Urinary bladder (tissue), 4 donors: ENCODE data around the gene MBD3L2. TPM values are rescaled to one million over a fixed set of nuclear protein-coding genes. Genes with fewer than 3 reads are reported as not detected.

Experiments used
- DNase-seq: peaks from one replicate; pipeline ENCODE4 v3.0.0-alpha.2; 2015; ENCODE audit errors: extremely low spot score
- H3K27ac ChIP-seq: one replicate; pipeline ENCODE4 v1.5.1; 2013; ENCODE audit warnings: low read depth, mild to moderate bottlenecking, moderate library complexity
- H3K36me3 ChIP-seq: one replicate; pipeline ENCODE4 v1.6.1; 2013; ENCODE audit warnings: mild to moderate bottlenecking, moderate library complexity; ENCODE audit not compliant: insufficient read depth
- H3K4me1 ChIP-seq: one replicate; pipeline ENCODE4 v1.6.1; 2013; ENCODE audit warnings: mild to moderate bottlenecking, moderate library complexity; ENCODE audit not compliant: insufficient read depth
- H3K4me3 ChIP-seq: one replicate; pipeline ENCODE4 v1.5.1; 2013; ENCODE audit warnings: low read depth, low read length
- WGBS: extraction: QIAGEN DNeasy Blood & Tissue Kit; methylation state at CpG from one replicate; pipeline ENCODE4 v1.1.7; 2013; 5-methylcytosine and 5-hydroxymethylcytosine counted together
- polyA plus RNA-seq: library from polyadenylated mRNA; stranded (reverse); fragments of 200-250 nt; gene quantifications from one replicate; pipeline ENCODE4 v1.2.3, GENCODE V29; 2013
- total RNA-seq: library from RNA; depleted of rRNA; stranded (reverse); fragments of >200 nt; gene quantifications from one replicate; pipeline ENCODE4 v1.2.3, GENCODE V29; 2014
- donor health status: healthy with polysubstance abuse.
- donor health status: healthy.

Gene MBD3L2
- total and polyA plus RNA-seq, 2 donors, result not detected

DNA sequence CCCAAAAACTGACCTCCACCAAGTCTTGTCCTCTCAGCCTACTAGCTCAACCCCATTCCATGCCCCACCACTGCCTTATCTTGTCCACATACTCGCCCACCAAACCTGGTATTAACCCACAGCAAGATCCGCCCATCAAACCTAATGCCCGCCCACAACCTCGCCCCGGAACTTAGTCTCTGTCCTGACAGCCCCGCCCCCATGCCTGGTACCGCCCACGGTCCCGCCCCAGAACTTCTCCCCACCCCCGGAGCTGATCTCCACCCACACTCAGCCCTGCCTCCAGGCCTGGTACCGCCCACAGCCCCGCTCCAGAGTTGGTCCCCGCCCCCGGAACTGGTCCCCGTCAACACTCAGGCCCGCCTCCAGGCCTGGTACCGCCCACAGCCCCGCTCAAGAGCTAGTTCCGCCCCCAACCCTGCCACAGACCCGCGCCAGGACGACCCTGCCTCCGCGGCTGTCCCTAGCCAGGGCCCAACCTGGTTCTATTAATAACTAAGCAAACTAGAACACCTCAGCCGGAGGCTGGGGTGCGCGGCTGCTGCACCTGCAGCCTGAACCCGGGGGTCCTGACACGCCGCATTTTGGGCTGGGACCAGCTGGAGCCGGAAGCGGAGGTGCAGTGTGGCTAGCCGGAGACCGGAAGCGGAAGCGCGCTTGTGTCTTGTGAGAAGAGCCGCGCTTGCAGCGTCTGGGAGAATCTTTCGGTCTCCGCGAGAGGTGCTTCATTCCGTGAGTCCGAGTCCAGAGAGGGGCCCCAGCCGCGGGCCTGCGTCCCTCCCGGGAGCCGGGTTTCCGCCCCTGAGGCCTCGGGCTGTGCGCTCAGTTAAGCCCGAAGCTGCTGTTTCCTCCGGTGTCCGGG, 20.2 kb downstream of the MBD3L2 start, which contains the start of gene ZNF557:
ZNF557 (plus strand) TSS at position 662 of the 862 bp plus-strand sequence. CDS start 5,372 bp downstream, outside the sequence.
- Histone ChIP-seq H3K4me3 (peak within 1 kb of the TSS; percentile 97), H3K36me3 (peaks cover 12% of the 10 kb centered on the region), H3K27ac (peak within 1 kb of the TSS; percentile 15), H3K4me1 (no peaks in the 10 kb centered on the region)
- DNase-seq, result peak; percentile 92
- under 1% methylated on average over 56 of the region's 56 CpGs for WGBS

DNA sequence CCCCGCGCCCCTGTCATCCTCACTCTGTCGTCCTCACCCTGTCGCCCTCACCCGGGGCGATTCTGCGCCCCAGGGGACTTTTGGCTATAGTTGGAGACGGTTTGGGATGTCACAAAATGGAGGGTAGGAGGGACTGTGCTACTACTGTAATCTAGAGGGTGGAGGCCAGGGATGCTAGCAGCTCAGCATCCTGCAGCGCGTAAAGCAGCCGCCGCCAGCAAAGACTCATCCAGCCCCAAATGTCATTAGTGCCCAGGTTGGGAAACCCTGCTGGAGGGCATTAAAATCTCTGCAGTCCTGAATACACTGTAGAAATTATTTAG, 20.7 kb downstream of the MBD3L2 start:
- no peak for DNase-seq
- H3K4me1 ChIP-seq, result no peaks in the 10 kb centered on the region
- peak overlapping the region; percentile 15 for H3K27ac ChIP-seq
- H3K4me3 ChIP-seq, result peak overlapping the region; percentile 97
- H3K36me3 ChIP-seq, result peaks cover 16% of the 10 kb centered on the region
- under 1% methylated on average over 12 of the region's 12 CpGs for WGBS

DNA sequence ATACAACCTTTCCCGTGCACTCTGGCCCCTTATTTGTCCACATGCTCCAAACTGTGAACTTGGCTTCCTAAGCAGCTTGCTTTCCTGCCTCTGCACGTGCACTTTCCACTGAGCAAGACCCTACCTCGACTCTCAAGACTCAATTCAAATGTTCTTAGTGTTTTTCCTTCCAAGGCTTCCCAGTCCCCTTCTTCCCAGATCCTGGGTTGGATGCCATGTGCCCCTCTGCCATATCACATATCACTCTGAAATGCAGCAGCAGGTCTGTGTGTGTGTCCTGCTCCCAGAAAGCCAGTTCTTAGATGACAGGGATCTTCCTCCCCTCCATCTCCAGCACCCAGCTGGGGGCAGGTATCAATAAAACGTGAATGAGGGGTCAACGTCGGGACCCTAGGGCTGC, 23.4 kb downstream of the MBD3L2 start:
- Histone ChIP-seq H3K36me3 (peaks cover 35% of the 10 kb centered on the region), H3K4me1 (no peaks in the 10 kb centered on the region), H3K4me3 (no peak overlapping the region), H3K27ac (no peak overlapping the region)
- 93% methylated on average over 6 of the region's 6 CpGs for WGBS
- DNase-seq, result no peak

DNA sequence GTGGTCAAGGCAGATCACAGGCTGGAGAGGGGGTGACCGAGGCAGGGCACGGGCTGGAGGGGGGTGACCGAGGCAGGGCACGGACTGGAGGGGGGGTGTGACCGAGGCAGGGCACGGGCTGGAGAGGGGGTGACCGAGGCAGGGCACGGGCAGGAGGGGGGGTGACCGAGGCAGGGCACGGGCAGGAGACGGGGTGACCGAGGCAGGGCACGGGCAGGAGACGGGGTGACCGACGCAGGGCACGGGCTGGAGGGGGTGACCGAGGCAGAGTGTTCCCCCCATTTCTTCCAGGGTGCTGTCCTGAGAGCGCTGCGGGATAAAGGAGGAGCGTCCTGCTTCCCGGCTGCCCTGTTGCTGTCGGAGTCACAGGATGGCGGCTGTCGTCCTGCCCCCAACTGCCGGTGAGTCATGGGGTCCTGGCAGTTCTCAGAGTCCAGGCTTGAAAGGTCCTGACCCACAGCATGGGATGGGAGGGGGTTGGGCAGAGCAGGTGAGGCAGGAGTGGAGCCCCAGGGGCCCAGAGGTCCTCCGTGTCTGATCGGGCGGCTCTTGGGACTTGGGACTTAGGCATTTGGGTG, 25.7 kb downstream of the MBD3L2 start:
- Histone ChIP-seq H3K36me3 (peaks cover 43% of the 10 kb centered on the region), H3K4me3 (no peak overlapping the region), H3K4me1 (no peaks in the 10 kb centered on the region), H3K27ac (no peak overlapping the region)
- 98% methylated on average over 29 of the region's 29 CpGs for WGBS
- no peak for DNase-seq

DNA sequence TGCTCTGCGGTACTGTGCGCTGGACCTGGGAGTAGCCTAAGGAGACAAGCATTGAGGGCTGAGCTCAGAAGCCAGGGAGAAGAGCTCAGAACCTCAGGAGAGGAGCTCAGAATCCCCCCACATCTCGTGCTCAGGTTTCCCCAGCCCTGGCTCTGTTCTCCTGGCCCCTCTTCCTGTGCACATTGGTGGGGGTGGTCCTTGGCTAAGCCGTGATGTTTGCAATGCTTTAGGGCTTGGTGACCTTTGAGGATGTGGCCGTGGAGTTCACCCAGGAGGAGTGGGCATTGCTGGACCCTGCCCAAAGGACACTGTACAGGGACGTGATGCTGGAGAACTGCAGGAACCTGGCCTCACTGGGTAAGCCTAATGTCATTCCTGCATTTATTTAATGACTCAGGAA, 27.0 kb downstream of the MBD3L2 start:
- whole genome bisulfite sequencing, result 97% methylated on average over 6 of the region's 6 CpGs
- Histone ChIP-seq H3K4me3 (no peak overlapping the region), H3K27ac (no peak overlapping the region), H3K4me1 (no peaks in the 10 kb centered on the region), H3K36me3 (peaks cover 52% of the 10 kb centered on the region)
- DNase-seq, result no peak

DNA sequence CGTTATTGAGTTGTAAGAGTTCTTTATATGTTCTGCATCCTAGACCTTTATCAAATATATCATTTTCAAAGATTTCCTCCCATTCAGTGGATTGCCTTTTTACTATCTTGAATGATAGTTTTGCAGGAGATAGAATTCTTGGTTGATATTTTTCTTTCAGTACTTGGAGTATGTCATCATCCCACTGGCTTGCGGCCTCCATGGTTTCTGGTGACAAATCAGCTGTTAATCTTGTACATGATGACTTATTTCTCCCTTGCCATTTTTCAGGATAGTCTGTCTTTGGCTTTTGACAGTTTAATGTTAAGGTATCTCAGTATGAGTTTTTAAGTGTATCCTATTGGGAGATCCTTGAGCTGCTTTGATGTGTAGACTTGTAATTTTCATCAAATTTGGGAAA, 28.9 kb downstream of the MBD3L2 start:
- no peak for DNase-seq
- no peak overlapping the region for H3K4me3 ChIP-seq
- no peaks in the 10 kb centered on the region for H3K4me1 ChIP-seq
- no peak overlapping the region for H3K27ac ChIP-seq
- H3K36me3 ChIP-seq, result peaks cover 55% of the 10 kb centered on the region
- WGBS, result 97% methylated on average over 2 of the region's 2 CpGs

DNA sequence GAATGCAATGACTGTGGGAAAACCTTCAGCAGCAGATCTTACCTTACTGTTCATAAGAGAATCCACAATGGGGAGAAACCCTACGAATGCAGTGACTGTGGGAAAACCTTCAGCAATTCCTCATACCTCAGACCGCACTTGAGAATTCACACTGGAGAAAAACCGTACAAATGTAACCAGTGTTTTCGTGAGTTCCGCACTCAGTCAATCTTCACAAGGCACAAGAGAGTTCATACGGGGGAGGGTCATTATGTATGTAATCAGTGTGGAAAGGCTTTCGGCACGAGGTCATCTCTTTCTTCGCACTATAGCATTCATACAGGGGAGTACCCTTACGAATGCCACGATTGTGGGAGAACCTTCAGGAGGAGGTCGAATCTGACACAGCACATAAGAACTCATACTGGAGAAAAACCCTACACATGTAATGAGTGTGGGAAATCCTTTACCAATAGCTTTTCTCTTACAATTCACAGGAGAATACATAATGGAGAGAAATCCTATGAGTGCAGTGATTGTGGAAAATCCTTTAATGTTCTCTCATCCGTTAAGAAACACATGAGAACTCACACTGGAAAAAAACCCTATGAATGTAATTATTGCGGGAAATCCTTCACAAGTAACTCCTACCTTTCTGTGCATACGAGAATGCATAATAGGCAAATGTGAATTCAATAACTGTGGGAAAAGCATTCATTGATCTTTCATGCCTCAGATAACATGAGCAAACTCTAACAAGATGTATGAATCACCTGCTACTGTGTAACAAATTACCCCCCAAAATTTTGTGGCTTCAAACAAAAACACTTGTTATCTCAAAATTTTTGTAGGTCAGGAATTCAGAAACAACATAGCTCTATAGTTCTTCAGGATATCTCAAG, 34.2 kb downstream of the MBD3L2 start:
- Histone ChIP-seq H3K4me3 (no peak overlapping the region), H3K27ac (no peak overlapping the region), H3K4me1 (no peaks in the 10 kb centered on the region), H3K36me3 (peaks cover 39% of the 10 kb centered on the region)
- WGBS, result 98% methylated on average over 15 of the region's 15 CpGs
- no peak for DNase-seq

DNA sequence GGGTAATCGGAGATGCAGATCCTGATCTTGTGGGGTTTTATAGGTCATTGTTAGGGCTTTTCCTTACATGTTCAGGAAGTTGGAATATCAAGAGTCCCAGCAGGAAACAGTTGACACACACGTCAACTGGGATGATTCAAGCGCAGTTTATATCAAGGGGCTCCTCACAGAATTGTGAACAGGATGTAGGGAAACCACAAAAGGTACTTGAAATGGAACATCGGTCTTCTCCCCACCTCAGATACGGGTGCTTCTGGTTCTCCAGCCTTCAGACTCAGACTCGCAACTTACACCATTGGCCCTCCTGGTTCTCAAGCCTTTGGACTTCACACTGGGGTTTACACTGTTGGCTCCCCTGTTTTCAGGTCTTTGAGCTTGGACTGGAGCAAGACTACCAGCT, 39.9 kb downstream of the MBD3L2 start:
- H3K27ac ChIP-seq, result no peak overlapping the region
- no peak overlapping the region for H3K4me3 ChIP-seq
- H3K36me3 ChIP-seq, result peaks cover under 1% of the 10 kb centered on the region
- 93% methylated on average over 6 of the region's 6 CpGs for WGBS
- no peaks in the 10 kb centered on the region for H3K4me1 ChIP-seq
- no peak for DNase-seq

DNA sequence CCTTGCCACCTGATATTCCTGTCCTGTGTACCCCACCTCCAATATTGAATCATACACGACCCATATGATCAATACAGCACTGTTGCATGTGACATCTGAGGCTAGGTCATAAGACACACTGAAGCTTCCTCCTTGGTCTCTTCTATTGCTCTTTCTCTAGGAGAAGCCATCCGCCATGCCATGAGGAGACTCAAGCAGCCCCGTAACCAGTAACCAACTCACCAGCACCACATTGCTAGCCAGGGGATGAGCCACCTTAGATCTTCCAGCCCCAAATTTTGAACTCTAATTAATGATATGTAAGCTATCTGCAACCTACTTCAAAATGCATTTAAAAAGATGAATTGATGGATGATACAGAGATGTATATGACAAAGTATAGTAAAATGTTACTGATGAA, 49.0 kb downstream of the MBD3L2 start:
- DNase-seq, result no peak
- no peaks in the 10 kb centered on the region for H3K4me1 ChIP-seq
- no peaks in the 10 kb centered on the region for H3K36me3 ChIP-seq
- no peak overlapping the region for H3K27ac ChIP-seq
- 98% methylated on average over 3 of the region's 3 CpGs for WGBS
- no peak overlapping the region for H3K4me3 ChIP-seq

DNA sequence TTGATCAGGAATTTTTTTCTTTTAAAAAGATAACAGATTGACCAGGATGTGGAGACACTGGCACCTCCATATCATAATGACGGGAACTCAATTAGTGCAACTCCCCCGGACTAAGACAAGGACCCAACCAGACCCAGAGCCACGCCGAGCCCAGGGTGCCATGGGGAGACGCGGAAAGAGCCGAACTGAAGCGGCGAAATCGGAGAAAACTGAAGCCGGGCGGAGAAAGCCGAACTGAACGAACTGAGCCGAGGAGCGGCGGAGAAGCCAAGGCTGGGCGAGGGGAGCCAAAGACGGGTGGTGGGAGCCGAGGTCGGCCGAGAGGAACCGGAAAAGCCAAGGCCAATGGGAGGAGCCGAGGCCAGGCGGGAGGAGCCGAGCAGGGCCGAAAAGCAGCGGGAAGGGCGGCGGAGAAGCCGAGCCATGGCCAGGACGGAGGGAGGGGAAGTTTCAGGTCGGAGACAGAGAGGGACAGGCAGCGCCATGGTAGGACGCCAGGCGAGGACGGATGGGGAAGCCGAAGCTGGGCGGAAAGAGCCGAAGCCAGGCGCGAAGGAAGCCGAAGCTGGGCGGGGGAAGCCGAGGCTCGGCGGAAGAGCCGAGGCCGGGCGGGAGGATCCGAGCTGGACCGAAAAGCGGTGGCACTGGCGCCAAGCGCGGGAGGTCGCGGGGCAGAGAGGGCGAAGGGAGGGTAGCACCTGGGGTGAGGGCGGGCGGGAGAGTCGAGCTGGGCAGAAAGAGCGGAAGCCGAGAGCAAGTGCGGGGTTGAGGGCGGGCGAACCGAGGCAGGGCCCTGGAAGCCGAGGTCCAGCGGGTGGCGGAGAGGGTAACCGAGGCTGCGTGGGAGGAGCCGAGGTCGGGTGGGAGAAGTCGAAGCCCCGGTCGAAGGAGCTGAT, 49.8 kb downstream of the MBD3L2 start:
- under 1% methylated on average over 78 of the region's 78 CpGs for WGBS
- no peaks in the 10 kb centered on the region for H3K36me3 ChIP-seq
- DNase-seq, result peak; percentile 91
- peak overlapping the region; percentile 45 for H3K4me3 ChIP-seq
- H3K4me1 ChIP-seq, result no peaks in the 10 kb centered on the region
- peak overlapping the region; percentile 95 for H3K27ac ChIP-seq

DNA sequence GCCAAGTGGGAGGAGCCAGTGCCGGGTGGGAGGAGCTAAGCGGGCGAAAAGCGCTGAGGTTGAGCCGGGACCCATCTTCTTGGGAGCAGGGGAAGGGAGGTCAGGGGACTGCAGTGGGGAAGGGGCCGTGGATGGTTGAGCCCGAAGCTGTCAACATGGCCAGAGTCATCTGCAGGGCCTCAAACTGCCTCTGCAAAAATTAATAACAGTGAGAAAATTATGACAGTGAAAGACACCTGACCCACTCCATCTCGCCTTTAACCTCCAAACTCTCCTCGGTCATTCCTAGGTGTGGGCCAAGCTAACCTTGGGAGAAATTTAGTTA, 50.4 kb downstream of the MBD3L2 start:
- DNase-seq, result no peak
- no peaks in the 10 kb centered on the region for H3K36me3 ChIP-seq

More for the DNA sequence above, 50.4 kb downstream of the MBD3L2 start:
- WGBS, result 10% methylated on average over 9 of the region's 9 CpGs
- Histone ChIP-seq H3K27ac (peak overlapping the region; percentile 86), H3K4me1 (no peaks in the 10 kb centered on the region), H3K4me3 (peak overlapping the region; percentile 45)
